Ovary (tissue), 9 donors: ENCODE results near the gene CTRB1. TPM values are rescaled to one million over a fixed set of nuclear protein-coding genes. Genes with fewer than 3 reads are reported as not detected.
A peak's percentile ranks its signal among the peaks of the same experiment; 100 is the strongest.
"Not testable (repeated sequence)": the region's sequence is repeated elsewhere in the genome, so short reads cannot be mapped to it uniquely, and the experiment has no call there.

Experiments used
- DNase-seq, 5 donors: peaks; one replicate each; pipeline ENCODE4 v3.0.0-alpha.2; 2019 to 2020
- H3K27ac ChIP-seq, 2 donors: fragments of 200-600 bp; one replicate each; pipeline versions ENCODE4 v1.5.1 to v1.8.0; 2019 to 2022
- H3K27me3 ChIP-seq: fragments of 200-600 bp; one replicate; pipeline ENCODE4 v1.8.0; 2022
- H3K36me3 ChIP-seq: fragments of 200-600 bp; sonication (generic); one replicate; pipeline ENCODE4 v1.5.1; 2019
- H3K4me1 ChIP-seq: one replicate; pipeline ENCODE4 v1.8.1; 2013; ENCODE audit warnings: mild to moderate bottlenecking, moderate library complexity; ENCODE audit not compliant: insufficient read depth
- H3K4me3 ChIP-seq: fragments of 200-600 bp; sonication (generic); one replicate; pipeline ENCODE4 v1.5.1; 2017
- H3K9me3 ChIP-seq, 2 donors: fragments of 200-600 bp in 1 of 2; sonication (generic) in 1 of 2; one replicate each; pipeline versions ENCODE4 v1.5.1 to v1.8.1; 2013 to 2019; ENCODE audit warnings: mild to moderate bottlenecking in 1 of 2, moderate library complexity in 1 of 2
- CTCF ChIP-seq, 3 donors: fragments of 450-650 bp in 2 of 3; fragments of 200-600 bp in 1 of 3; IDR thresholded peaks; one replicate each; pipeline versions ENCODE4 v1.5.1 to v1.8.0; 2016 to 2022; ENCODE audit warnings: antibody characterized with exemption in 3 of 3, mild to moderate bottlenecking in 1 of 3
- EP300 ChIP-seq: sonication (generic); formaldehyde crosslinking; IDR thresholded peaks from one replicate; pipeline ENCODE4 v1.6.1; 2017; ENCODE audit warnings: antibody characterized with exemption
- POLR2A ChIP-seq: fragments of 450-650 bp; IDR thresholded peaks from one replicate; pipeline ENCODE4 v1.6.1; 2017; ENCODE audit warnings: antibody characterized with exemption, mild to moderate bottlenecking, moderate library complexity
- WGBS, 3 donors: extraction: QIAGEN DNeasy Blood & Tissue Kit in 1 of 3; methylation state at CpG; one replicate each; pipeline versions ENCODE4 v1.1.5 to v1.1.7; 2013 to 2017; 5-methylcytosine and 5-hydroxymethylcytosine counted together
- intact Hi-C, 4 donors: fragments of 100-400 bp; cut with DNase I; formaldehyde crosslinking; loops; one replicate each; pipeline versions ENCODE4 v1.11.0 to v1.15.1; 2022 to 2023
- polyA plus RNA-seq, 2 donors: library from polyadenylated mRNA; stranded (reverse); fragments of 200-250 nt in 1 of 2; fragments of 350-450 nt in 1 of 2; fragmentation: Illumina TruSeq in 1 of 2; extraction: RNeasy Lipid Tissue Mini Kit (QIAGEN cat#74804) in 1 of 2; gene quantifications; one replicate each; pipeline ENCODE4 v1.2.3, GENCODE V29; 2013 to 2014
- total RNA-seq, 7 donors: library from RNA; depleted of rRNA in 2 of 7; stranded (reverse); fragments of >200 nt in 2 of 7; fragmentation: NEBNext Ultra II Directional in 3 of 7; extraction: Animal tissue kit (Norgen Biotek cat#: 25700) in 3 of 7; gene quantifications; one replicate each; pipeline versions ENCODE4 v1.1.0 to v1.2.4, GENCODE V29; 2016 to 2023
- donor health status: DM: no; HTN: no; CAD: no; lungs with moderate emphysema.
- donor health status: DM: no; HTN: no; CAD: no.
- donor health status: Bipolar disorder and iron deficiency.
- donor health status: DM: yes; HTN: yes; CAD: no.
- donor health status: DM: no; HTN: no; CAD: no.
- donor health status: DM: yes; HTN: yes; CAD: no.

Gene CTRB1
- total and polyA plus RNA-seq, 9 donors, result 0.67 to 14.7 (median 3.1) TPM; not detected in 4

- Histone ChIP-seq H3K4me1 (peaks cover 21% of the 10 kb centered on the region), H3K4me3 (no peak overlapping the region), H3K27me3 (no peaks in the 10 kb centered on the region), H3K27ac (no peak overlapping the region), H3K9me3 (no peaks in the 10 kb centered on the region), H3K36me3 (no peaks in the 10 kb centered on the region)
- DNase-seq, result peak in 1 of 5 donors; percentile 51
- intact Hi-C loops, result loop anchor here in 1 of 4 donors (5.0 kb wide), 1 partner anchor 40 kb away; no protein-coding TSS in a partner anchor
- WGBS, 3 donors, result 47 to 69% (median 56%) methylated on average over 10 of the region's 10 CpGs
- TF ChIP-seq POLR2A, result no peak
- TF ChIP-seq EP300, result no peak
- TF ChIP-seq CTCF (IDR thresholded peaks at IDR 0.05), result no peak
Measured at GRCh38 chr16:75267631-75268264, 49.0 kb downstream of the CTRB1 start.

- not testable (repeated sequence) for H3K4me1 ChIP-seq, H3K36me3 ChIP-seq, DNase-seq, H3K4me3 ChIP-seq, H3K9me3 ChIP-seq, H3K27me3 ChIP-seq, H3K27ac ChIP-seq
- 65 to 82% (median 70%) methylated on average over 9 of the region's 9 CpGs for WGBS, 3 donors
- intact Hi-C loops, result loop anchor here in 1 of 4 donors (5.0 kb wide), 1 partner anchor 38 kb away; no protein-coding TSS in a partner anchor
Measured at GRCh38 chr16:75269358-75269757, 50.6 kb downstream of the CTRB1 start.

- 87 to 89% (median 87%) methylated on average over 6 of the region's 6 CpGs for WGBS, 3 donors
- Histone ChIP-seq H3K4me3 (no peak overlapping the region), H3K9me3 (no peaks in the 10 kb centered on the region), H3K4me1 (peaks cover 2% of the 10 kb centered on the region), H3K27ac (no peak overlapping the region), H3K36me3 (no peaks in the 10 kb centered on the region), H3K27me3 (no peaks in the 10 kb centered on the region)
- DNase-seq, result no peak
- intact Hi-C loops, result no loop called here
- TF ChIP-seq POLR2A (no peak), CTCF (IDR thresholded peaks at IDR 0.05) (no peak), EP300 (no peak)
Measured at GRCh38 chr16:75271441-75272096, 52.8 kb downstream of the CTRB1 start.

GRCh38 chr16:75272097-75272551 lies 53.3 kb downstream of the CTRB1 start:
- H3K4me3 ChIP-seq, result no peak overlapping the region
- no peaks in the 10 kb centered on the region for H3K9me3 ChIP-seq
- no peaks in the 10 kb centered on the region for H3K4me1 ChIP-seq
- no peak for DNase-seq
- H3K27me3 ChIP-seq, result no peaks in the 10 kb centered on the region
- 59 to 70% (median 66%) methylated on average over 12 of the region's 12 CpGs for WGBS, 3 donors
- H3K27ac ChIP-seq, result no peak overlapping the region
- H3K36me3 ChIP-seq, result no peaks in the 10 kb centered on the region
- no peak for TF ChIP-seq EP300
- no peak for TF ChIP-seq CTCF (IDR thresholded peaks at IDR 0.05)
- no peak for TF ChIP-seq POLR2A
- intact Hi-C loops, result no loop called here

- H3K9me3 ChIP-seq, H3K4me1 ChIP-seq, DNase-seq, H3K27ac ChIP-seq, H3K27me3 ChIP-seq, H3K4me3 ChIP-seq, H3K36me3 ChIP-seq, intact Hi-C loops: not testable (repeated sequence)
- WGBS, 3 donors, result 91 to 95% (median 95%) methylated on average over 10 of the region's 10 CpGs
Measured at GRCh38 chr16:75272629-75273028, 53.8 kb downstream of the CTRB1 start.
